Measurements from ENCODE around the gene LNX1.

The LNX1 gene

DNA sequence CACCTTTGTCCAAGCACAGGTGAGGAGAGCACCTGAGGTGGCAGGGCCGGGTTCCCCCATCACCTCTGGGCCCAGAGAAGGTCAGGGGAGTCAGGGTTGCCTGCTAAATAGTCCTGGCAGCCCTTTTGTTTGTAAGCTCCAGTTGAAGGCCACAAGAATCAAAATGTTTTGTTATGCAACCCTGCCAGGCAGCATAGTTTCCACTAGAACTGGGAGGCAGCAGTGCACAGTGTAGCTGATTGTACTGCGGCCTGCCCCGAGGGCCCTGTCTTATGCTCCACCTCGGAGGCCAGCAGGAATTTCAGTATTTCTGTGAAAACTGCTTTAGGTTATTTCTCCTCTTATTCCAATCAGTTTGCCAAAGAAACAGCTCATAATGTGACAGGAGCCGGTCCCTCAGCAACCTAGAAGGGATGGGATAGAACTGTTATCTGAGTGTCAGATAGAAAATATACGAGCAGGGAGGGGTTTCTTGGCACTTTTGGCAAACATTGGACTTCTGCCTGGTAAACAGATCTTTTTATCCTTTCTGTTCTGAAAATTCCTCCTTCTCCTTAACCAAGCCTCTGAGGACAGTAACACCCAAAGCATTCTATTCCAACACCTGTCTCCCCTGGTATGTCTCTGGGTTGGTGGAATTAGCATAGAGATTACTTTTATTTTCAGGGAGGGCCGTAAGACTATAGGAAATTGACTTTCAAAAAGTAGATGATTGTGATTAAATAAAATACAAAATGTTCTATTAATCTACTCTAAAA is 93.6 kb downstream of the LNX1 start:
- H3K27ac Mint-ChIP-seq: no peak overlapping the region
- ATAC-seq (no peak), DNase-seq (no peak)
- no peak overlapping the region for H3K4me3 Mint-ChIP-seq
- H3K9me3 Mint-ChIP-seq: no peaks in the 10 kb centered on the region
- H3K4me1 Mint-ChIP-seq: no peaks in the 10 kb centered on the region
- no peaks in the 10 kb centered on the region for H3K36me3 Mint-ChIP-seq (ENCODE audit: low read depth)
- no peaks in the 10 kb centered on the region for H3K27me3 Mint-ChIP-seq

DNA sequence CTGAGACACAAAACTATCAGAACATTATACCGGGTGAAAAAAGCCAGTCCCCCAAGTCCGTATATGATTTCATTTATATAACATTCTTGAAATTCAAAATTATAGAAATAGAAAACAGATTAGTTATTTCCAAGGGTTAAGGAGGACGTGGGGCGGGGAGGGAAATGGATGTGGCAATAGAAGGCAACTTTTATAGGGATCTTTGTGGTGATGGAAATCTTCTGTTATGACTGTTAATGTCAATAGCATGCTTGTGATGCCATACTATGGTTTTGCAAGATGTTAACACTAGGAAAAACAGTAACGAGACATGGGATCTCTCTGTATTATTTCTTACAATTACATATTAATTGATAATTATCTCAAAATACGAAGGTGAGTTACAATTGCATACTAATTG is 96.4 kb downstream of the LNX1 start:
- no peak for DNase-seq
- H3K36me3 Mint-ChIP-seq (ENCODE audit: low read depth): no peaks in the 10 kb centered on the region
- H3K4me3 Mint-ChIP-seq: no peak overlapping the region
- H3K27me3 Mint-ChIP-seq: no peaks in the 10 kb centered on the region
- no peaks in the 10 kb centered on the region for H3K9me3 Mint-ChIP-seq
- H3K27ac Mint-ChIP-seq: no peak overlapping the region
- no peak for ATAC-seq
- no peaks in the 10 kb centered on the region for H3K4me1 Mint-ChIP-seq

GRCh38 chr4:53490965-53491622 is 100.2 kb downstream of the LNX1 start:
- H3K36me3 Mint-ChIP-seq (ENCODE audit: low read depth): no peaks in the 10 kb centered on the region
- H3K4me1 Mint-ChIP-seq: no peaks in the 10 kb centered on the region
- ATAC-seq (no peak), DNase-seq (no peak)
- H3K27ac Mint-ChIP-seq: no peak overlapping the region
- no peaks in the 10 kb centered on the region for H3K9me3 Mint-ChIP-seq
- peaks cover 12% of the 10 kb centered on the region for H3K27me3 Mint-ChIP-seq
- H3K4me3 Mint-ChIP-seq: no peak overlapping the region

DNA sequence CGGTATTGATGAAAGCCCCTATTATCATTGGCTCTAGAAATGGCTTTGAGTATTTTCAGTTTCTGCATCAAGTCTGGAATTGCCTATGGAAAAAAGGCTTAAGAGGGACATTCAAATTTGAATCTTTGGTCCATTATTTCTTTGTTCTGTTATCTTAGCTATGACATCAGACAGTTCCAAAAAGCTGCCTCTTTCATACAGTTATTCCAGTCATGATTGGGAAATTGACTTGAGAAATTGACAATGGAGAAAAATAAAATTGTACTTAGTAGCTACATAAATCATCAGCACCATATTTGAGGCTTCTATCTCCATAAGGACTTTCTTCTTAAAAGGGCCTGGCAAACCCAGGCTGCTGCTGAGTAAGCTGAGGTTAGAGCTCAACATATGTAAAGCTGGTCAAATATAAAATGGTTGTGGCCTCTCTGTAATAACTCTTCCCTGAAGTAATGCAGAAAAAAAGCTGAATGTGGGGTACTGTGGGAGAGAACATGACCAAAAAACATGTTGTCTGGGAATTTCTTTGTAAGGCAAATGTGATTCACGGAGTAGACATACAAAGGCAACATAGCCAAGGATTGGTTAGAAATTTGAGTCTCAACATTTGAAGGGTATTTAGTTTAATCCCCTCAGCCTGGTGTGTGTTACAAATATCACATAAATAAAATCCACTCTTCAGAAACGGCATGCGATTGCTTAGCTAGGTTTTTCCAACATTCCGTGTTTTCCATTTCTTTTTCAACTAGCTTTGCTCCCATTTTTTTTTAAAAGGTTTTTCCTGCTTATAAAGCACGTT is 100.9 kb downstream of the LNX1 start:
- DNase-seq (no peak), ATAC-seq (no peak)
- peaks cover 12% of the 10 kb centered on the region for H3K27me3 Mint-ChIP-seq
- H3K36me3 Mint-ChIP-seq (ENCODE audit: low read depth): no peaks in the 10 kb centered on the region
- H3K9me3 Mint-ChIP-seq: no peaks in the 10 kb centered on the region
- H3K4me1 Mint-ChIP-seq: no peaks in the 10 kb centered on the region
- H3K27ac Mint-ChIP-seq: no peak overlapping the region
- no peak overlapping the region for H3K4me3 Mint-ChIP-seq

- H3K27me3 Mint-ChIP-seq: peaks cover 12% of the 10 kb centered on the region
- H3K4me1 Mint-ChIP-seq: no peaks in the 10 kb centered on the region
- no peaks in the 10 kb centered on the region for H3K9me3 Mint-ChIP-seq
- H3K27ac Mint-ChIP-seq: no peak overlapping the region
- no peak for ATAC-seq
- no peaks in the 10 kb centered on the region for H3K36me3 Mint-ChIP-seq (ENCODE audit: low read depth)
- no peak overlapping the region for H3K4me3 Mint-ChIP-seq
- no peak for DNase-seq
These were observed 101.9 kb downstream of the LNX1 start for GRCh38 chr4:53489279-53489889.

GRCh38 chr4:53487766-53488165 is 103.5 kb downstream of the LNX1 start:
- Mint-ChIP-seq H3K27me3 (peaks cover 18% of the 10 kb centered on the region), H3K36me3 (ENCODE audit: low read depth) (no peaks in the 10 kb centered on the region), H3K9me3 (peaks cover 5% of the 10 kb centered on the region), H3K4me1 (no peaks in the 10 kb centered on the region), H3K4me3 (no peak overlapping the region), H3K27ac (no peak overlapping the region)
- ATAC-seq: no peak
- DNase-seq: no peak

DNA sequence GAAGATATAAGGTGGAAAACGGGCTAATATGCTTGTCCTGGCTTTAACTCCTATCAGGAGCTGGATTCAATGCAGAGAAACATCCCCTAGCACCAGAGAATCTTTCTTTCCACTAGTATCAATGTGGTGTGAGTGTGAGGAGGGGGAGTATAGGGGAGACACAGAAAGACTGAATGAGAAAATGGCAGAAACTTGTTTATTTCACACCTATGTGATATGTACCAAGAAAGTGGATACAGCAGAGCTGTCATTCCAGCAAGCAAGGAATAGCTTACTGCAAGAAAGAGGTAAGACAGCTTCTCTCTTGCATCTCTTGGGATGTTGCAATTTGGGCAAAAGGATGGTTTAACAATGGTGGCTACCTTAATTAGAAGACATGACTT is 105.6 kb downstream of the LNX1 start:
- no peaks in the 10 kb centered on the region for H3K4me1 Mint-ChIP-seq
- DNase-seq (no peak), ATAC-seq (no peak)
- H3K9me3 Mint-ChIP-seq: peaks cover 5% of the 10 kb centered on the region
- no peak overlapping the region for H3K27ac Mint-ChIP-seq
- H3K36me3 Mint-ChIP-seq (ENCODE audit: low read depth): no peaks in the 10 kb centered on the region
- H3K4me3 Mint-ChIP-seq: no peak overlapping the region
- peaks cover 26% of the 10 kb centered on the region for H3K27me3 Mint-ChIP-seq

- H3K9me3 Mint-ChIP-seq: peaks cover 5% of the 10 kb centered on the region
- H3K27ac Mint-ChIP-seq: no peak overlapping the region
- DNase-seq: no peak
- H3K27me3 Mint-ChIP-seq: peaks cover 26% of the 10 kb centered on the region
- no peak overlapping the region for H3K4me3 Mint-ChIP-seq
- H3K4me1 Mint-ChIP-seq: no peaks in the 10 kb centered on the region
- H3K36me3 Mint-ChIP-seq (ENCODE audit: low read depth): no peaks in the 10 kb centered on the region
- no peak for ATAC-seq
These were observed 106.2 kb downstream of the LNX1 start for GRCh38 chr4:53484911-53485657.

DNA sequence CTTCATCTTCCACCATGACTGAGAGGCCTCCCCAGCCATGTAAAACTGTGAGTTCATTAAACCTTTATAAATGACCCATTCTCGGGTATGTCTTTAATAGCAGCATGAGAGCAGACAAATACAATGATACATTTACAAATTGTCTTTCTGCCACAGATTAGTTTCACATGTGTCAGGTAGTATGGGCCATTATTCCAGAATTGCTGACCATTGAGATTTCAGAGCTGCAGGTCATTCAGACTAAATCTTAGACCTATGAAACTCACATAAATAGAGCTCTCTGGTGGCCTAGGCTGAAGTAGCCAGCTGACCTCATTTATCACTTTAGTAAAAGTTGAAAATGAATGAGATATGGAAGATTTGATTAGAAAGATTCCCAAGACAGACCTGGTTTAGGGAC is 108.0 kb downstream of the LNX1 start:
- DNase-seq: no peak
- Mint-ChIP-seq H3K36me3 (ENCODE audit: low read depth) (no peaks in the 10 kb centered on the region), H3K4me3 (no peak overlapping the region), H3K9me3 (peaks cover 5% of the 10 kb centered on the region), H3K27ac (no peak overlapping the region), H3K4me1 (peaks cover 2% of the 10 kb centered on the region), H3K27me3 (peaks cover 21% of the 10 kb centered on the region)
- no peak for ATAC-seq

- Mint-ChIP-seq H3K36me3 (ENCODE audit: low read depth) (no peaks in the 10 kb centered on the region), H3K27ac (no peak overlapping the region), H3K4me1 (peaks cover 2% of the 10 kb centered on the region), H3K27me3 (peaks cover 17% of the 10 kb centered on the region), H3K9me3 (peaks cover 5% of the 10 kb centered on the region), H3K4me3 (no peak overlapping the region)
- ATAC-seq (no peak), DNase-seq (no peak)
These were observed 109.7 kb downstream of the LNX1 start for GRCh38 chr4:53481586-53481985.

DNA sequence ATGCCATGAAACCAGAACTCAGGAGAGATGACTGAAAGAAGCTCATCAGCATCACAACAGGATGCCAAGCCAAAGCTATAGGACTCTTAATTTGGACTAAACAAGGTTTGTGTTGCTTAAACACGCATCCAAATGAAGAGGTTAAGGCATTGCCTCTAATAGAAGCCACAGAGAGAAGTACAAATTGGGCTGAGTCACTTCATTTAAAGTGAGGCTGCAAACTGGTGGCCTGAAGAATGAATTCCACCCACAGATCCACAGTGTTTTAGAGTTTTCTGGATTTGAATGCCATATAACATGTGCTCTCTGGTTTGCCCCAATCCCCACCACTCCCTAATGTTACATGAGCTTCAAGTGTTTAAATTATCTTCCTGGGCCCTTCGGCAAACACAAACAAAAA is 110.4 kb downstream of the LNX1 start:
- Mint-ChIP-seq H3K27ac (no peak overlapping the region), H3K4me3 (no peak overlapping the region), H3K4me1 (peaks cover 2% of the 10 kb centered on the region), H3K9me3 (peaks cover 5% of the 10 kb centered on the region), H3K27me3 (peaks cover 14% of the 10 kb centered on the region), H3K36me3 (ENCODE audit: low read depth) (no peaks in the 10 kb centered on the region)
- no peak for DNase-seq
- ATAC-seq: no peak

GRCh38 chr4:53479736-53480525 is 111.4 kb downstream of the LNX1 start:
- H3K36me3 Mint-ChIP-seq (ENCODE audit: low read depth): no peaks in the 10 kb centered on the region
- ATAC-seq: no peak
- no peak for DNase-seq
- no peak overlapping the region for H3K4me3 Mint-ChIP-seq
- H3K4me1 Mint-ChIP-seq: peaks cover 2% of the 10 kb centered on the region
- H3K27me3 Mint-ChIP-seq: peaks cover 14% of the 10 kb centered on the region
- H3K9me3 Mint-ChIP-seq: peaks cover 5% of the 10 kb centered on the region
- H3K27ac Mint-ChIP-seq: no peak overlapping the region

DNA sequence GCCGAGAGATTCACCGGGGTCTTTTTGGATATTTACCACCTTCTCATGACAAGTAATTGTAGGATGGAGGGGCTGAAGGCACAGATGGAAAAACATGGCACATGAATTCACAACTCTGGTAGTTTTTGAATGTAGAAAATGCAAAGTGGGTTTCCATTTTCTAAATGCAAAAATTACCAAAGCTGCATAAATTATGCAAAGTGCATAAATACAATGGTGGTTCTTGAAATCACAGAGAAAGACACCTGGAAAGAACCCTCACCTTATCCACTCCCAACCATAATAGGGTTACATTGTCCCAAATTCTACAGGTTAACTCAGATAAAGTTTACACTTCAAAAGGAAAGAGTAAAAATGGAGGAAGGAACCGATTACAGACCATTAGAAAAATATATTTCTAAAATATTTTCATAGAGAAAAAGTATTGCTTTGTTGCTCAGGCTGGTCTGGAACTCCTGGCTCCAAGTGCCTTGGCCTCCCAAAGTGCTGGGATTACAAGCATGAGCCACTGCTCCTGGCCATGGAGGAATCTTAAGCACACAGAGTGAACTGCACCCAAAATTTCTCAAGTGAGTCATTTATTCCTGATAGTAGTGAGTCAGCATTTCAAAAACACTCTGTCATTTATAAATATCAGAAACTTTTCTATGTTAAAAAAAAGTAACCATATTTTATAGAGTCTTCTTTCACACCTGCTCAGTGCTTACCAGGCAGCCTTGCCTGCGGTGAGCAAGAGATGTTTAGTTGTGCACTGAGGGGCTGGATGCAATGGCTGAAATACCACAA is 112.4 kb downstream of the LNX1 start:
- Mint-ChIP-seq H3K27me3 (peaks cover 14% of the 10 kb centered on the region), H3K4me1 (peaks cover 2% of the 10 kb centered on the region), H3K27ac (no peak overlapping the region), H3K9me3 (peaks cover 5% of the 10 kb centered on the region), H3K36me3 (ENCODE audit: low read depth) (no peaks in the 10 kb centered on the region), H3K4me3 (no peak overlapping the region)
- no peak for ATAC-seq
- no peak for DNase-seq
